Neural cell (in vitro differentiated cells): ENCODE results near the gene FHIT.

Experiments
- EP300 ChIP-seq: fragments of 450-650 bp; conservative IDR thresholded peaks from 2 replicates; pipeline ENCODE4 v1.6.1; 2014; ENCODE audit warnings: antibody characterized with exemption, mild to moderate bottlenecking, moderate library complexity; ENCODE audit not compliant: poor library complexity, severe bottlenecking
- EZH2 ChIP-seq: fragments of 200-600, 300-800 bp; shearing (Covaris generic), sonication (generic); IDR thresholded peaks from 2 replicates; pipeline ENCODE4 v1.6.1; 2014; ENCODE audit warnings: antibody characterized with exemption, low read length, borderline replicate concordance, mild to moderate bottlenecking; ENCODE audit not compliant: insufficient read depth, poor library complexity, severe bottlenecking
- POLR2AphosphoS5 ChIP-seq: IDR thresholded peaks from 2 replicates; pipeline ENCODE4 v1.6.1; 2012
- RAD21 ChIP-seq: fragments of 450-650 bp; conservative IDR thresholded peaks from 2 replicates; pipeline ENCODE4 v1.6.1; 2014; ENCODE audit warnings: antibody characterized with exemption, mild to moderate bottlenecking, moderate library complexity
- SMC3 ChIP-seq: fragments of 450-650 bp; conservative IDR thresholded peaks from 2 replicates; pipeline ENCODE4 v1.6.1; 2014; ENCODE audit warnings: antibody characterized with exemption, mild to moderate bottlenecking, moderate library complexity; ENCODE audit not compliant: poor library complexity
- TAF1 ChIP-seq: IDR thresholded peaks from 2 replicates; pipeline ENCODE4 v1.6.1; 2012; ENCODE audit warnings: low read depth
- TF ChIP-seq, protein P1 (sequence below): fragments of 450-650 bp; IDR thresholded peaks from 2 replicates; pipeline ENCODE4 v1.5.1; 2014; ENCODE audit warnings: antibody characterized with exemption, mild to moderate bottlenecking, moderate library complexity; ENCODE audit not compliant: poor library complexity, severe bottlenecking
- TF ChIP-seq, protein P2 (sequence below): IDR thresholded peaks from 2 replicates; pipeline ENCODE4 v1.6.1; 2012; ENCODE audit warnings: borderline replicate concordance

DNA sequence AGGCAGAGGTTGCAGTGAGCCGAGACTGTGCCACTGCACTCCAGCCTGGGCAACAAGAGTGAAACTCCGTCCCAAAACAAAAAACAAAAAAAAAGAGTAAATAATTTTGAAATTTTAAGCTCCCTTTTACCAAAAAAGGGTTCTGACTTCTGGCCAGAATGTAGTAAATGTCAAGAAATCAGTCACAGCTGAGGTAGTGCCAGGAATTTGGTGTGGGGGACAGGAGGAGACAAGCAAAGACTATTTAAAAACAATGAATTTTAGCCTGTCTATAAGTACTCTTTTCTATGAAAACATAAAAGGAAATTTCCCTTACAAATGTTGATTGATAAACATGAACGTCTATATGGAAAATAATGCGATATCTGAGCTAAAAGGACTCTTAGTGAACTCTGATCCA is 363.7 kb downstream of the FHIT start:
- TF ChIP-seq, protein P1, sequence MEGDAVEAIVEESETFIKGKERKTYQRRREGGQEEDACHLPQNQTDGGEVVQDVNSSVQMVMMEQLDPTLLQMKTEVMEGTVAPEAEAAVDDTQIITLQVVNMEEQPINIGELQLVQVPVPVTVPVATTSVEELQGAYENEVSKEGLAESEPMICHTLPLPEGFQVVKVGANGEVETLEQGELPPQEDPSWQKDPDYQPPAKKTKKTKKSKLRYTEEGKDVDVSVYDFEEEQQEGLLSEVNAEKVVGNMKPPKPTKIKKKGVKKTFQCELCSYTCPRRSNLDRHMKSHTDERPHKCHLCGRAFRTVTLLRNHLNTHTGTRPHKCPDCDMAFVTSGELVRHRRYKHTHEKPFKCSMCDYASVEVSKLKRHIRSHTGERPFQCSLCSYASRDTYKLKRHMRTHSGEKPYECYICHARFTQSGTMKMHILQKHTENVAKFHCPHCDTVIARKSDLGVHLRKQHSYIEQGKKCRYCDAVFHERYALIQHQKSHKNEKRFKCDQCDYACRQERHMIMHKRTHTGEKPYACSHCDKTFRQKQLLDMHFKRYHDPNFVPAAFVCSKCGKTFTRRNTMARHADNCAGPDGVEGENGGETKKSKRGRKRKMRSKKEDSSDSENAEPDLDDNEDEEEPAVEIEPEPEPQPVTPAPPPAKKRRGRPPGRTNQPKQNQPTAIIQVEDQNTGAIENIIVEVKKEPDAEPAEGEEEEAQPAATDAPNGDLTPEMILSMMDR, result no peak
- TF ChIP-seq EZH2 (no peak), TAF1 (no peak), RAD21 (no peak), POLR2AphosphoS5 (no peak), SMC3 (no peak), EP300 (no peak)
- TF ChIP-seq, protein P2, sequence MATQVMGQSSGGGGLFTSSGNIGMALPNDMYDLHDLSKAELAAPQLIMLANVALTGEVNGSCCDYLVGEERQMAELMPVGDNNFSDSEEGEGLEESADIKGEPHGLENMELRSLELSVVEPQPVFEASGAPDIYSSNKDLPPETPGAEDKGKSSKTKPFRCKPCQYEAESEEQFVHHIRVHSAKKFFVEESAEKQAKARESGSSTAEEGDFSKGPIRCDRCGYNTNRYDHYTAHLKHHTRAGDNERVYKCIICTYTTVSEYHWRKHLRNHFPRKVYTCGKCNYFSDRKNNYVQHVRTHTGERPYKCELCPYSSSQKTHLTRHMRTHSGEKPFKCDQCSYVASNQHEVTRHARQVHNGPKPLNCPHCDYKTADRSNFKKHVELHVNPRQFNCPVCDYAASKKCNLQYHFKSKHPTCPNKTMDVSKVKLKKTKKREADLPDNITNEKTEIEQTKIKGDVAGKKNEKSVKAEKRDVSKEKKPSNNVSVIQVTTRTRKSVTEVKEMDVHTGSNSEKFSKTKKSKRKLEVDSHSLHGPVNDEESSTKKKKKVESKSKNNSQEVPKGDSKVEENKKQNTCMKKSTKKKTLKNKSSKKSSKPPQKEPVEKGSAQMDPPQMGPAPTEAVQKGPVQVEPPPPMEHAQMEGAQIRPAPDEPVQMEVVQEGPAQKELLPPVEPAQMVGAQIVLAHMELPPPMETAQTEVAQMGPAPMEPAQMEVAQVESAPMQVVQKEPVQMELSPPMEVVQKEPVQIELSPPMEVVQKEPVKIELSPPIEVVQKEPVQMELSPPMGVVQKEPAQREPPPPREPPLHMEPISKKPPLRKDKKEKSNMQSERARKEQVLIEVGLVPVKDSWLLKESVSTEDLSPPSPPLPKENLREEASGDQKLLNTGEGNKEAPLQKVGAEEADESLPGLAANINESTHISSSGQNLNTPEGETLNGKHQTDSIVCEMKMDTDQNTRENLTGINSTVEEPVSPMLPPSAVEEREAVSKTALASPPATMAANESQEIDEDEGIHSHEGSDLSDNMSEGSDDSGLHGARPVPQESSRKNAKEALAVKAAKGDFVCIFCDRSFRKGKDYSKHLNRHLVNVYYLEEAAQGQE, result no peak
